Measurements from ENCODE around the gene RBPJ.

Gene RBPJ

GRCh38 chr4:26320538-26321372 is at the start of gene RBPJ:
TSS of gene RBPJ (plus strand) at chr4:26321014. CDS start at chr4:26321029, 15 bp downstream.
- in situ Hi-C loops (cut with MboI; ENCODE audit: low sequenced_read_pairs), result no loop called here

- in situ Hi-C loops (cut with MboI; ENCODE audit: low sequenced_read_pairs), result no loop called here
Observed at GRCh38 chr4:26271703-26272102, 49.1 kb upstream of the RBPJ start.

GRCh38 chr4:26272654-26273615 is 47.9 kb upstream of the RBPJ start:
- in situ Hi-C loops (cut with MboI; ENCODE audit: low sequenced_read_pairs), result no loop called here

- in situ Hi-C loops (cut with MboI; ENCODE audit: low sequenced_read_pairs), result no loop called here
Observed at GRCh38 chr4:26273616-26273980, 47.2 kb upstream of the RBPJ start.

- in situ Hi-C loops (cut with MboI; ENCODE audit: low sequenced_read_pairs), result no loop called here
Observed at GRCh38 chr4:26275281-26275680, 45.5 kb upstream of the RBPJ start.

GRCh38 chr4:26279446-26279845 is 41.4 kb upstream of the RBPJ start:
- in situ Hi-C loops (cut with MboI; ENCODE audit: low sequenced_read_pairs), result no loop called here

GRCh38 chr4:26281881-26282280 is 38.9 kb upstream of the RBPJ start:
- in situ Hi-C loops (cut with MboI; ENCODE audit: low sequenced_read_pairs), result no loop called here

- in situ Hi-C loops (cut with MboI; ENCODE audit: low sequenced_read_pairs), result no loop called here
Observed at GRCh38 chr4:26284536-26284935, 36.3 kb upstream of the RBPJ start.

GRCh38 chr4:26285272-26285671 is 35.5 kb upstream of the RBPJ start:
- in situ Hi-C loops (cut with MboI; ENCODE audit: low sequenced_read_pairs), result no loop called here

- in situ Hi-C loops (cut with MboI; ENCODE audit: low sequenced_read_pairs), result no loop called here
Observed at GRCh38 chr4:26287756-26288155, 33.1 kb upstream of the RBPJ start.

- in situ Hi-C loops (cut with MboI; ENCODE audit: low sequenced_read_pairs), result no loop called here
Observed at GRCh38 chr4:26288355-26288909, 32.4 kb upstream of the RBPJ start.

GRCh38 chr4:26289401-26289800 is 31.4 kb upstream of the RBPJ start:
- in situ Hi-C loops (cut with MboI; ENCODE audit: low sequenced_read_pairs), result no loop called here

GRCh38 chr4:26290321-26290720 is 30.5 kb upstream of the RBPJ start:
- in situ Hi-C loops (cut with MboI; ENCODE audit: low sequenced_read_pairs), result no loop called here

GRCh38 chr4:26294904-26295303 is 25.9 kb upstream of the RBPJ start:
- in situ Hi-C loops (cut with MboI; ENCODE audit: low sequenced_read_pairs), result no loop called here

GRCh38 chr4:26296021-26296420 is 24.8 kb upstream of the RBPJ start:
- in situ Hi-C loops (cut with MboI; ENCODE audit: low sequenced_read_pairs), result no loop called here

- in situ Hi-C loops (cut with MboI; ENCODE audit: low sequenced_read_pairs), result no loop called here
Observed at GRCh38 chr4:26296514-26296913, 24.3 kb upstream of the RBPJ start.

GRCh38 chr4:26297219-26297618 is 23.6 kb upstream of the RBPJ start:
- in situ Hi-C loops (cut with MboI; ENCODE audit: low sequenced_read_pairs), result no loop called here

GRCh38 chr4:26298198-26298947 is 22.4 kb upstream of the RBPJ start:
- in situ Hi-C loops (cut with MboI; ENCODE audit: low sequenced_read_pairs), result no loop called here

GRCh38 chr4:26299254-26299882 is 21.4 kb upstream of the RBPJ start:
- in situ Hi-C loops (cut with MboI; ENCODE audit: low sequenced_read_pairs), result no loop called here
